Measurements from ENCODE around the gene PARVA. TPM values are rescaled to one million over a fixed set of nuclear protein-coding genes. Genes with fewer than 3 reads are reported as not detected.

The PARVA gene
- total RNA-seq, 4 donors from 2014 or later, result 28.5 to 37.4 (median 32.2) TPM

DNA sequence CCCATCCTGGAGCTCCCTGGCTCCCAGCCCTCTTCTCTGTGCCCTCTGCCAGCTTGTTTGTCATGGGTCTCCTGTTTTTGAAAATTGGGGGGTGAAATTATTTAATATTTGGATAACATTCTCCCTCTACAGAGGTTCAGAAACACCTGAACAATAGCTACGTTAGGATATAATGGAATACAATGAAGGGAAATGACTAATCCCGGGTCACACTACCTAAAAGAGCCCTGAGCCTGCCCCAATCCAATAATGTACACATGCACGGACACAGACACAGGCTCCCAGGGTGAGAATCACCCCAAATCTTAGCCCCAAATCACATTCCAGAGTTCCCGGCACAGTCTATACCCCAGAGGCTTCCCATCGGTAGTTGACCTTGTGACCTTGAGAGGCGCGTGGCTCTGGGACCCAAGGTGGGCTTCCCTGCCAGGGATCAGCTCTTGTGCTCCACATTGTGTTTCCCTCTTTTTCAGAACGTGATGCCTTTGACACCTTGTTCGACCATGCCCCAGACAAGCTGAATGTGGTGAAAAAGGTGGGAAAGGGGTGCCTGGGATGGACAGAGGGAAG lies 135.5 kb downstream of the PARVA start:
- DNase-seq, result no peak
- H3K4me3 ChIP-seq (replicated peaks in 1 of 3), result no peak overlapping the region
- TF ChIP-seq, protein P1, sequence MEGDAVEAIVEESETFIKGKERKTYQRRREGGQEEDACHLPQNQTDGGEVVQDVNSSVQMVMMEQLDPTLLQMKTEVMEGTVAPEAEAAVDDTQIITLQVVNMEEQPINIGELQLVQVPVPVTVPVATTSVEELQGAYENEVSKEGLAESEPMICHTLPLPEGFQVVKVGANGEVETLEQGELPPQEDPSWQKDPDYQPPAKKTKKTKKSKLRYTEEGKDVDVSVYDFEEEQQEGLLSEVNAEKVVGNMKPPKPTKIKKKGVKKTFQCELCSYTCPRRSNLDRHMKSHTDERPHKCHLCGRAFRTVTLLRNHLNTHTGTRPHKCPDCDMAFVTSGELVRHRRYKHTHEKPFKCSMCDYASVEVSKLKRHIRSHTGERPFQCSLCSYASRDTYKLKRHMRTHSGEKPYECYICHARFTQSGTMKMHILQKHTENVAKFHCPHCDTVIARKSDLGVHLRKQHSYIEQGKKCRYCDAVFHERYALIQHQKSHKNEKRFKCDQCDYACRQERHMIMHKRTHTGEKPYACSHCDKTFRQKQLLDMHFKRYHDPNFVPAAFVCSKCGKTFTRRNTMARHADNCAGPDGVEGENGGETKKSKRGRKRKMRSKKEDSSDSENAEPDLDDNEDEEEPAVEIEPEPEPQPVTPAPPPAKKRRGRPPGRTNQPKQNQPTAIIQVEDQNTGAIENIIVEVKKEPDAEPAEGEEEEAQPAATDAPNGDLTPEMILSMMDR (IDR thresholded peaks at IDR 0.05), result no peak
- TF ChIP-seq POLR2A (IDR thresholded peaks at IDR 0.05), result no peak
- intact Hi-C loops (cut with DNase I), result no loop called here
- no peaks in the 10 kb centered on the region for H3K9me3 ChIP-seq
- WGBS, 2 donors, result 76 to 82% methylated on average over 9 of the region's 9 CpGs
- no peaks in the 10 kb centered on the region for H3K36me3 ChIP-seq
- no peaks in the 10 kb centered on the region for H3K27me3 ChIP-seq
- H3K27ac ChIP-seq, result no peak overlapping the region
- H3K4me1 ChIP-seq, result no peaks in the 10 kb centered on the region

DNA sequence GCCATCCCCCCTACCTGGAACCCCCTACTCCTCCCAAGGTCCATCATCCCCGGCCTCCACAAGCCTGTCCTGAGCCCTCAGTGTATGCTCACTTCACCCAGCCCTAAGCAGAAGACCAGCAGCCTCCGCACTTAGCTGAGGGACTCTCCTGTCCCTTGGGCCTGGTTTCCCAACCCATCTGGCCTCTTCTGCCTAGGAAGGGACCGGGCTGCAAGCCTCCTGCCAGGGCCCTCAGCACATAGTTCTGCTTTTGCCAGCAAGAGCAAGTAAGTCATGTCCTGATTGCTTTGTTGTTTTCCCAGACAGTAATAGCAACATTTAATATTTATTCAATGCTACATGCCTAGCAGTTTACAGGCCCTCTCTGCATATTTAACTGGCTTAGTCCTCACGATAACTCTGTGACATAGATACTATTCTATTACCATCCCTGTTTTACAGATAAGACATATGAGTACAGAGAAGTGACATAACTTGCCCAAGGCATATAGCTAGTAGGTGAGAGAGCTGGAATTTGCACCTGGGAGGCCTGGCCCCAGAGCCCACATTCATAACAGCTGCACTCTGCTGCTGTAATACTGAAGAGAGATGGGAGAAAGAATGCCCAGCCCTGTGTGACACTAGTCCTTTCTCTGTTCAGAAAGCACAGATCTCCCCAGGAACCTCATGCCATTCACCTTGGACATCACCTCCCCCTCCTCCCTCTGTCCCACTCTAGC lies 139.2 kb downstream of the PARVA start:
- intact Hi-C loops (cut with DNase I), result no loop called here
- DNase-seq, result no peak
- H3K4me1 ChIP-seq, result no peaks in the 10 kb centered on the region
- 77 to 93% methylated on average over 4 of the region's 4 CpGs for WGBS, 2 donors
- H3K4me3 ChIP-seq (replicated peaks in 1 of 3), result no peak overlapping the region
- no peaks in the 10 kb centered on the region for H3K9me3 ChIP-seq
- no peak for TF ChIP-seq POLR2A (IDR thresholded peaks at IDR 0.05)
- TF ChIP-seq, protein P1 (IDR thresholded peaks at IDR 0.05), result no peak
- H3K36me3 ChIP-seq, result no peaks in the 10 kb centered on the region
- no peaks in the 10 kb centered on the region for H3K27me3 ChIP-seq
- H3K27ac ChIP-seq, result no peak overlapping the region

- Histone ChIP-seq H3K4me1 (no peaks in the 10 kb centered on the region), H3K4me3 (replicated peaks in 1 of 3) (no peak overlapping the region), H3K9me3 (no peaks in the 10 kb centered on the region), H3K27ac (no peak overlapping the region), H3K36me3 (no peaks in the 10 kb centered on the region), H3K27me3 (no peaks in the 10 kb centered on the region)
- TF ChIP-seq, protein P1 (IDR thresholded peaks at IDR 0.05), result no peak
- no peak for TF ChIP-seq POLR2A (IDR thresholded peaks at IDR 0.05)
- DNase-seq, result no peak
- WGBS, 2 donors, result 80 to 100% methylated on average over 1 to 4 of the region's 4 CpGs
- intact Hi-C loops (cut with DNase I), result no loop called here
Measured at GRCh38 chr11:12517306-12517705, 139.9 kb downstream of the PARVA start.

- no peaks in the 10 kb centered on the region for H3K27me3 ChIP-seq
- H3K27ac ChIP-seq, result no peak overlapping the region
- no peak for DNase-seq
- H3K4me3 ChIP-seq (replicated peaks in 1 of 3), result no peak overlapping the region
- no peaks in the 10 kb centered on the region for H3K36me3 ChIP-seq
- no peaks in the 10 kb centered on the region for H3K4me1 ChIP-seq
- TF ChIP-seq, protein P1 (IDR thresholded peaks at IDR 0.05), result no peak
- TF ChIP-seq POLR2A (IDR thresholded peaks at IDR 0.05), result no peak
- 54 to 86% methylated on average over 2 to 3 of the region's 4 CpGs for WGBS, 2 donors
- no peaks in the 10 kb centered on the region for H3K9me3 ChIP-seq
- intact Hi-C loops (cut with DNase I), result no loop called here
Measured at GRCh38 chr11:12517741-12518140, 140.4 kb downstream of the PARVA start.

- DNase-seq, result no peak
- Histone ChIP-seq H3K27me3 (no peaks in the 10 kb centered on the region), H3K4me3 (replicated peaks in 1 of 3) (no peak overlapping the region), H3K36me3 (no peaks in the 10 kb centered on the region), H3K27ac (no peak overlapping the region), H3K4me1 (no peaks in the 10 kb centered on the region), H3K9me3 (no peaks in the 10 kb centered on the region)
- intact Hi-C loops (cut with DNase I), result no loop called here
- TF ChIP-seq POLR2A (IDR thresholded peaks at IDR 0.05), result no peak
- TF ChIP-seq, protein P1 (IDR thresholded peaks at IDR 0.05), result no peak
- 93% methylated on average over 13 to 15 of the region's 15 CpGs for WGBS, 2 donors
Measured at GRCh38 chr11:12518606-12519385, 141.4 kb downstream of the PARVA start.

Measured in thyroid gland (tissue), 4 donors.